Suprapubic skin (tissue), 4 donors: ENCODE results near the gene COG7. TPM values are rescaled to one million over a fixed set of nuclear protein-coding genes. Genes with fewer than 3 reads are reported as not detected.
"Not testable (repeated sequence)": the region's sequence is repeated elsewhere in the genome, so short reads cannot be mapped to it uniquely, and the experiment has no call there.

ENCODE experiments used
- DNase-seq, 2 donors: peaks; one replicate each; pipeline ENCODE4 v3.0.0-alpha.2; 2019; ENCODE audit warnings: low spot score in 2 of 2
- H3K27ac ChIP-seq: fragments of 200-600 bp; sonication (generic); one replicate; pipeline ENCODE4 v1.5.1; 2019
- H3K27me3 ChIP-seq: fragments of 200-600 bp; sonication (generic); one replicate; pipeline ENCODE4 v1.5.1; 2019
- H3K36me3 ChIP-seq: fragments of 200-600 bp; sonication (generic); one replicate; pipeline ENCODE4 v1.5.1; 2019
- H3K4me1 ChIP-seq: fragments of 200-600 bp; sonication (generic); one replicate; pipeline ENCODE4 v1.5.1; 2019
- H3K4me3 ChIP-seq: fragments of 200-600 bp; sonication (generic); one replicate; pipeline ENCODE4 v1.5.1; 2019; ENCODE audit warnings: mild to moderate bottlenecking
- H3K9me3 ChIP-seq: fragments of 200-600 bp; sonication (generic); one replicate; pipeline ENCODE4 v1.5.1; 2019
- EP300 ChIP-seq: sonication (generic); formaldehyde crosslinking; IDR thresholded peaks from one replicate; pipeline ENCODE4 v1.6.1; 2017; ENCODE audit warnings: antibody characterized with exemption
- POLR2A ChIP-seq, 2 donors: fragments of 450-650 bp; IDR thresholded peaks; one replicate each; pipeline ENCODE4 v1.6.1; 2017; ENCODE audit warnings: antibody characterized with exemption in 2 of 2, mild to moderate bottlenecking in 2 of 2, moderate library complexity in 2 of 2
- POLR2AphosphoS5 ChIP-seq, 3 donors: sonication (generic); formaldehyde crosslinking; IDR thresholded peaks; one replicate each; pipeline ENCODE4 v1.6.1; 2017; ENCODE audit warnings: antibody characterized with exemption in 3 of 3
- WGBS: methylation state at CpG from one replicate; pipeline ENCODE4 v1.1.5; 2018; 5-methylcytosine and 5-hydroxymethylcytosine counted together
- total RNA-seq, 4 donors: library from RNA; depleted of rRNA; stranded (reverse); fragments of >200 nt; gene quantifications; one replicate each; pipeline ENCODE4 v1.1.0, GENCODE V29; 2016
- TF ChIP-seq, protein P1 (sequence below), 2 donors: fragments of 200-600 bp in 1 of 2; fragments of 450-650 bp in 1 of 2; sonication (generic) in 1 of 2; IDR thresholded peaks; one replicate each; pipeline ENCODE4 v1.5.1; 2016 to 2019; ENCODE audit warnings: antibody characterized with exemption in 2 of 2, mild to moderate bottlenecking in 1 of 2, moderate library complexity in 1 of 2

The COG7 gene
- total RNA-seq, 4 donors from 2014 or later: 16.3 to 73.7 (median 24.6) TPM

DNA sequence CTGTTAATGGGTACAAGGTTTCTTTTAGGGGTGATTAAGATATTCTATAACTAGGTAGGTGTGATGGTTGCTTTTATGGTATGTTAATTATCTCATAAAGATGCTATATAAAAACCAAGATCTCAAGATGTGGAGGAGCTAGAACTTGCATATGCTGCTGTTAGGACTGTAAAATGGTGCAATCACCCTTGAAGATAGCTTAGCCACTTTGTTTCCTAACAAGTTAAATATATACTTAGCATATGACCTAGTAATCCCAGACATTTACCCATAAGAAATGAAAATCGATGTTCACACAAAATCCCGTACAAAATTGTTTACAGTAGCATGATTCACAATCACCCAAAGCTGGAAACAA lies 32.2 kb upstream of the COG7 start:
- 82% methylated on average over 2 of the region's 2 CpGs for WGBS
- Histone ChIP-seq H3K27ac (no peak overlapping the region), H3K4me1 (no peaks in the 10 kb centered on the region), H3K36me3 (peaks cover 98% of the 10 kb centered on the region), H3K4me3 (no peak overlapping the region), H3K27me3 (no peaks in the 10 kb centered on the region), H3K9me3 (no peaks in the 10 kb centered on the region)
- no peak for DNase-seq
- TF ChIP-seq, protein P1, sequence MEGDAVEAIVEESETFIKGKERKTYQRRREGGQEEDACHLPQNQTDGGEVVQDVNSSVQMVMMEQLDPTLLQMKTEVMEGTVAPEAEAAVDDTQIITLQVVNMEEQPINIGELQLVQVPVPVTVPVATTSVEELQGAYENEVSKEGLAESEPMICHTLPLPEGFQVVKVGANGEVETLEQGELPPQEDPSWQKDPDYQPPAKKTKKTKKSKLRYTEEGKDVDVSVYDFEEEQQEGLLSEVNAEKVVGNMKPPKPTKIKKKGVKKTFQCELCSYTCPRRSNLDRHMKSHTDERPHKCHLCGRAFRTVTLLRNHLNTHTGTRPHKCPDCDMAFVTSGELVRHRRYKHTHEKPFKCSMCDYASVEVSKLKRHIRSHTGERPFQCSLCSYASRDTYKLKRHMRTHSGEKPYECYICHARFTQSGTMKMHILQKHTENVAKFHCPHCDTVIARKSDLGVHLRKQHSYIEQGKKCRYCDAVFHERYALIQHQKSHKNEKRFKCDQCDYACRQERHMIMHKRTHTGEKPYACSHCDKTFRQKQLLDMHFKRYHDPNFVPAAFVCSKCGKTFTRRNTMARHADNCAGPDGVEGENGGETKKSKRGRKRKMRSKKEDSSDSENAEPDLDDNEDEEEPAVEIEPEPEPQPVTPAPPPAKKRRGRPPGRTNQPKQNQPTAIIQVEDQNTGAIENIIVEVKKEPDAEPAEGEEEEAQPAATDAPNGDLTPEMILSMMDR (IDR thresholded peaks at IDR 0.05): no peak
- TF ChIP-seq POLR2A (IDR thresholded peaks at IDR 0.05) (no peak), POLR2AphosphoS5 (IDR thresholded peaks at IDR 0.05) (no peak), EP300 (no peak)

DNA sequence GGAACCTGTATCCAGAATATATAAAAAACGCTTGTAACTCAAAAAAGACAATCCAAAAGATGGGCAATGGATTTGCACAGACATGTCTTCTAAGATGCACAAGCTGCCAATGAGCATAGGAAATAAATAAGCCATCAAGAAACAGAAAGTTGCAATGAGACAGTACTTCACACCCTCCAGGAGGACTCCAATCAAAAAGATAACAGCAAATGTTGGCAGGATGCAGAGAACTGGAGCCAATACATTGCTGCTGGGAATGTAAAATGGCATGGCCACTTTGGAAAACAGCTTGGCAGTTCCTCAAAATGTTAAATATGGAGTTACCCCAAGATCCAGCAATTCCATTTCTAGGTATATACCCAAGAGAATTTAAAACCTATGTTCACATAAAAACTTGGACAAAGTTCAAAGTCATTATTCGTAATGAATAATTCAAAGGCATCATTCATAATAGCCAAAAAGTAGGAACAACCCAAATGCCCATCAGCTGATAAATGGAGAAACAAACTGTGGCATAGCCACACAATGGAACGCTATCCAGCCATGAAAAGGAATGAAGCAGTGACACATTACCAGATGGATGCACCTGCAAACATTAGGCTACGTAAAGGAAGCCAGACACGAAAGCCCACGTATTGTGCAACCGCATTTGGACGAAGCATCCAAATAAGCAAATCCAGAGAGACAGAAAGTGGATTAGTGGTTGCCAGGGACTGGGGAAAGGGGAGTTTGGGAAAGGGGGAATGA lies 31.7 kb upstream of the COG7 start:
- H3K27ac ChIP-seq: no peak overlapping the region
- 53% methylated on average over 8 of the region's 8 CpGs for WGBS
- no peak for DNase-seq
- peaks cover 98% of the 10 kb centered on the region for H3K36me3 ChIP-seq
- TF ChIP-seq POLR2A (IDR thresholded peaks at IDR 0.05): no peak
- TF ChIP-seq EP300: no peak
- no peak for TF ChIP-seq POLR2AphosphoS5 (IDR thresholded peaks at IDR 0.05)
- TF ChIP-seq, protein P1 (IDR thresholded peaks at IDR 0.05): no peak
- H3K4me3 ChIP-seq: no peak overlapping the region
- no peaks in the 10 kb centered on the region for H3K9me3 ChIP-seq
- no peaks in the 10 kb centered on the region for H3K4me1 ChIP-seq
- no peaks in the 10 kb centered on the region for H3K27me3 ChIP-seq

DNA sequence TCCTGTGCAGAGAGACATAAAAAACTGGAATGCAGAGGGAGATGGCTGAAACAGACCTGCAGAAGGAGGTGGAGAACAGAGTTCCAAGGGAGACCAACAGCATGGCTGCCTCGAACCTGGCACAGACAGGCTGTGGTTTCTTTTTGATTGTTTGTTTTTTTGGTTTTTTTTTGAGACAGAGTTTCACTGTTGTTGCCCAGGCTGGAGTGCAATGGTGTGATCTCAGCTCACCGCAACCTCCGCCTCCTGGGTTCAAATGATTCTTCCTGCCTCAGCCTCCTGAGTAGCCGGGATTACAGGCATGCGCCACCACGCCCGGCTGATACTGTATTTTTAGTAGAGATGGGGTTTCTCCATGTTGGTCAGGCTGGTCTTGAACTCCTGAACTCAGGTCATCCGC lies 30.5 kb upstream of the COG7 start:
- not testable (repeated sequence) for H3K4me1 ChIP-seq, DNase-seq, H3K27ac ChIP-seq, H3K27me3 ChIP-seq, H3K4me3 ChIP-seq, H3K9me3 ChIP-seq
- WGBS: 93% methylated on average over 8 of the region's 8 CpGs
- H3K36me3 ChIP-seq: peaks cover 98% of the 10 kb centered on the region

DNA sequence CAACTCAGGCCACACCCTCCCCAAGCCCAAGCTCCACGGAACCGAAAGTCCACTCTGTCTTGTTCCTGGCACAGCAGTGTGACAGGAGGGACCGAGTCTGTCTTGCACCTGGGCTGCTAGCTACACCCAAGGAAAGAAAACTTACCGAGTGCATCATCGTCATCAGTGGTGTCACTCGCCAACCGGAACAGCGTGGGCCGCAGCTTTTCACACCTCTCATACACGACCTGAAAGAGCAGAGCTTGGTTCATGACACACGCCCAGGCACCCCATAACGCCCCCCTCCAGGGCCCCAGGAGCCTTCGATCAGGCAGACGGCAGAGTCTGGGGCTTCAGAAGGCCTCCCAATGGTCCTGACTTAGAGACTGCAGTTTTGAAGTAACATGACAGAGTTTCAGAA lies 29.8 kb upstream of the COG7 start:
- H3K36me3 ChIP-seq: peaks cover 98% of the 10 kb centered on the region

DNA sequence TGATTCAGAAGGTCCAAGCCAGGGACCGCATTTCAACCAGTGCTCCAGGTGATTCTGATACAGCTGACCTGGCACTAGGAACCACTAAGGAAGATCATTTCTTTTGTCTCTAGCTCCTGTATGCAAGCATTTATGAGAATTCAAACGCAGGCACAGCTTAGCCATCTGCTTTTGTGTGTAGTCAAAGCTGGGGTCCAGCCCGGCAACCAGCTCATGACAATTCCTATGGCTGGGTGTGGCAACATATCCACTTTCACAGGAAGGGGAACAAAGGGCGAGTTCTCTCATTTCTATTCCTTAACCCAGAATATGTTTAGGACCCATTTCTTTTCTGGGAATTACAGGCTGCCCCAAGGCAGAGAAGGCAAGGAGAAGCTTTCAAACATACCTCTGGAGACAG lies 27.3 kb upstream of the COG7 start:
- peaks cover 95% of the 10 kb centered on the region for H3K36me3 ChIP-seq

More for the DNA sequence above, 29.8 kb upstream of the COG7 start:
- TF ChIP-seq EP300: no peak
- TF ChIP-seq, protein P1 (IDR thresholded peaks at IDR 0.05): no peak
- TF ChIP-seq POLR2AphosphoS5 (IDR thresholded peaks at IDR 0.05): no peak
- no peak for TF ChIP-seq POLR2A (IDR thresholded peaks at IDR 0.05)
- Histone ChIP-seq H3K9me3 (no peaks in the 10 kb centered on the region), H3K27ac (no peak overlapping the region), H3K27me3 (no peaks in the 10 kb centered on the region), H3K4me1 (no peaks in the 10 kb centered on the region), H3K4me3 (no peak overlapping the region)
- no peak for DNase-seq
- 87% methylated on average over 12 of the region's 14 CpGs for WGBS

More for the DNA sequence above, 27.3 kb upstream of the COG7 start:
- Histone ChIP-seq H3K27me3 (no peaks in the 10 kb centered on the region), H3K9me3 (no peaks in the 10 kb centered on the region), H3K27ac (no peak overlapping the region), H3K4me1 (no peaks in the 10 kb centered on the region), H3K4me3 (no peak overlapping the region)
- no peak for DNase-seq
- TF ChIP-seq POLR2A (IDR thresholded peaks at IDR 0.05) (no peak), EP300 (no peak), POLR2AphosphoS5 (IDR thresholded peaks at IDR 0.05) (no peak)
- TF ChIP-seq, protein P1 (IDR thresholded peaks at IDR 0.05): no peak
- WGBS: 90% methylated on average over 3 of the region's 4 CpGs
